MCF 10A (cell line): ENCODE results near the gene PCCA. TPM values are rescaled to one million over a fixed set of nuclear protein-coding genes. Genes with fewer than 3 reads are reported as not detected.

ENCODE experiments used
- Bru-seq: library from RNA; stranded (reverse); fragments of 400-500 nt; gene quantifications from one replicate; lab custom pipeline; 2021; lab: Mats Ljungman, UMichigan
- BruChase-seq, 2 experiments: library from RNA; stranded (reverse); fragments of 400-500 nt; gene quantifications; one replicate each; lab custom pipeline; 2021; lab: Mats Ljungman, UMichigan
- BruUV-seq: library from RNA; stranded (reverse); fragments of 400-500 nt; replicated peaks from 2 replicates; lab custom pipeline; 2021; lab: Mats Ljungman, UMichigan
- CTCF ChIA-PET: fragments of 300-600 bp; sonication (Branson Sonifier 250); formaldehyde crosslinking; extraction: SDS; loops from one replicate; lab custom pipeline; 2021; ENCODE audit warnings: antibody characterized with exemption, inconsistent platforms; lab: Yijun Ruan, JAX
- POLR2A ChIA-PET: fragments of 300-600, 350-650 bp; sonication (Branson Sonifier 250); formaldehyde crosslinking; extraction: SDS; loops from one replicate; lab custom pipeline; 2020; ENCODE audit warnings: antibody characterized with exemption, inconsistent platforms; lab: Yijun Ruan, JAX
- DNase-seq: peaks from one replicate; pipeline ENCODE4 v3.0.0-alpha.2; 2018; ENCODE audit not compliant: unreplicated experiment
- H3K27ac Mint-ChIP-seq: one replicate; pipeline ENCODE4 v1.8.0; 2022; ENCODE audit warnings: mild to moderate bottlenecking, low read depth, mixed read lengths; ENCODE audit not compliant: unreplicated experiment
- H3K27me3 Mint-ChIP-seq: one replicate; pipeline ENCODE4 v1.8.0; 2022; ENCODE audit warnings: mixed read lengths; ENCODE audit not compliant: insufficient read depth, unreplicated experiment
- H3K36me3 Mint-ChIP-seq: one replicate; pipeline ENCODE4 v1.8.0; 2022; ENCODE audit warnings: mild to moderate bottlenecking, moderate library complexity, mixed read lengths; ENCODE audit not compliant: insufficient read depth, unreplicated experiment
- H3K4me1 Mint-ChIP-seq: one replicate; pipeline ENCODE4 v1.8.0; 2022; ENCODE audit warnings: mixed read lengths; ENCODE audit not compliant: insufficient read depth, unreplicated experiment
- H3K4me3 Mint-ChIP-seq: one replicate; pipeline ENCODE4 v1.8.0; 2022; ENCODE audit warnings: mild to moderate bottlenecking, moderate library complexity, mixed read lengths; ENCODE audit not compliant: unreplicated experiment
- H3K9me3 Mint-ChIP-seq: one replicate; pipeline ENCODE4 v1.8.0; 2022; ENCODE audit warnings: mixed read lengths; ENCODE audit not compliant: unreplicated experiment
- intact Hi-C: fragments of 100-400 bp; cut with micrococcal nuclease; formaldehyde crosslinking; loops from 2 replicates; pipeline ENCODE4 v1.14.1; 2022
- long read RNA-seq: library from polyadenylated mRNA; stranded (forward); transcript quantifications from one replicate; pipeline ENCODE4 v2.0.0, GENCODE V29; 2022
- total RNA-seq: library from RNA; stranded (reverse); gene quantifications from 2 replicates; pipeline ENCODE4 v1.2.3, GENCODE V29; 2022
- TF ChIP-seq, protein P1 (sequence below): fragments of 200-600 bp; IDR thresholded peaks from one replicate; pipeline ENCODE4 v1.8.0; 2022; ENCODE audit warnings: antibody characterized with exemption, mild to moderate bottlenecking; ENCODE audit not compliant: unreplicated experiment

The PCCA gene, protein sequence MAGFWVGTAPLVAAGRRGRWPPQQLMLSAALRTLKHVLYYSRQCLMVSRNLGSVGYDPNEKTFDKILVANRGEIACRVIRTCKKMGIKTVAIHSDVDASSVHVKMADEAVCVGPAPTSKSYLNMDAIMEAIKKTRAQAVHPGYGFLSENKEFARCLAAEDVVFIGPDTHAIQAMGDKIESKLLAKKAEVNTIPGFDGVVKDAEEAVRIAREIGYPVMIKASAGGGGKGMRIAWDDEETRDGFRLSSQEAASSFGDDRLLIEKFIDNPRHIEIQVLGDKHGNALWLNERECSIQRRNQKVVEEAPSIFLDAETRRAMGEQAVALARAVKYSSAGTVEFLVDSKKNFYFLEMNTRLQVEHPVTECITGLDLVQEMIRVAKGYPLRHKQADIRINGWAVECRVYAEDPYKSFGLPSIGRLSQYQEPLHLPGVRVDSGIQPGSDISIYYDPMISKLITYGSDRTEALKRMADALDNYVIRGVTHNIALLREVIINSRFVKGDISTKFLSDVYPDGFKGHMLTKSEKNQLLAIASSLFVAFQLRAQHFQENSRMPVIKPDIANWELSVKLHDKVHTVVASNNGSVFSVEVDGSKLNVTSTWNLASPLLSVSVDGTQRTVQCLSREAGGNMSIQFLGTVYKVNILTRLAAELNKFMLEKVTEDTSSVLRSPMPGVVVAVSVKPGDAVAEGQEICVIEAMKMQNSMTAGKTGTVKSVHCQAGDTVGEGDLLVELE
- total RNA-seq: 20.6 and 23.4 TPM in 2 replicates
- Bru-seq, nascent RNA: percentile 78 among the genes with signal in this experiment
- percentile 58 among the genes with signal in this experiment for BruChase-seq, experiment 1, labeled RNA remaining after a 6-hour chase
- percentile 69 among the genes with signal in this experiment for BruChase-seq, experiment 2, labeled RNA remaining after a 2-hour chase
- long read RNA-seq, transcript PCCA-202 (24 exons, 2,494 nt): major isoform, 43 of 68 reads
- long read RNA-seq, partial matches to known transcripts: 1 of 68 reads
- long read RNA-seq, other reads (novel, unspliced or antisense): 18 of 68 reads

DNA sequence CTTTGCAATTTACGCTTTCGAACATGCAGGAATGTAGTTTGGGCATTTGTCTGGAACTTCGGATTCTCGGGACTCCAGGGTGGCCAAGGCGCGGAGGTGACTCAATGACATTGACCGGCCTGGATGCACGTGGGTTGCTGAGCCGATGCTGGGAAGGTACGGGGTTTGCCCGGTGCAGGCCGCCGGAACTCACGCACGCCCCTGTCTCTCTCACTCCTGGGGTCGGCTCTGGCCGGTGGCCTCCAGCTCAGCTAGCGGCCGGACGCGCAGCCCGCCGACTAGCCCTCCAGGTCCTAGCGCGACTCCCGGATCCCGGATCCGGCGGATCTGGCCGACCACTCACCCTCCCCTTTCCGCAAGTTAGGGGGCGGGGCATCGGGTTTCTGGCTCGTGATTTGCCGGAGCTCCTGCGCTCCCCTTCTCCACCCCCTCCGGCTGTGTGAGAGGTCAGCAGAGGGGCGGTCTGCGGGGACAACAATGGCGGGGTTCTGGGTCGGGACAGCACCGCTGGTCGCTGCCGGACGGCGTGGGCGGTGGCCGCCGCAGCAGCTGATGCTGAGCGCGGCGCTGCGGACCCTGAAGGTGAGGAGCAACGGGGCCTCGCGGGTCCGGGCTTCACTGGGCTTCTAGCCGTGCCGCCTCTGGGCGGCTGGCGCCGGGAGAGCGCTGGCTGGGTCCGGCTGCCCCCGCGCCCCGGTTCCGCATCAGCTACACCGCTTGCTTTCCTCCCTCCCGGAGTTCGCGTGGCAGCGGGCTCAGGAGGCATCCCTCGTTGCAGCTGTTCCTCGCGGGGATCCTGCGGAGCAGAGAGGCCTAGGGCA, at the start of gene PCCA:
Gene PCCA (plus strand): TSS at position 450 of the 821 bp plus-strand sequence. CDS start 28 bp downstream, at position 478.
- intact Hi-C loops: loop anchor here (2.0 to 5.0 kb wide), 4 partner anchors 96 to 303 kb away; no protein-coding TSS in a partner anchor

DNA sequence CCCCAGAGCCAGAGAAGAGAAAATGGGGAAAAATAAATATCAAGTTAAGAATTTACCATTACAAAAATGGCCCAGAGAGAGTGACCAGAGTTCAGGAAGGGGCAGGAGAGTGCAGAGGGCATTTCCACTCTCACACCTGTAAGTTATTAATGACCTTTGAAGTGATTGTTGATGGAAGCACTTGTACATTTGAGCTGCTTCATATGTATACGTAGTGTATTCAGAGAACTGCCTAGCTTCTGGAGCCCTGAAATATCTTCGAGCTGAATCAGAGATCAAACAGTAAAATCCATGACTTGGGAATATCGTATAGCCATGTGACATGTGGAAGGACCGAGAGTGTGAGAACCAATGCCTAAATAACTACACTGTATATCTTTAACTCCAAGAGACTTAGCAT, 49.2 kb upstream of the PCCA start:
- CTCF ChIA-PET: interaction anchor here (1.2 kb wide), 2 partner anchors 98 to 196 kb away, joined by 3 read pairs; no protein-coding TSS in a partner anchor
- no TSS peak for BruUV-seq
- Mint-ChIP-seq H3K27ac (no peak overlapping the region), H3K4me1 (no peaks in the 10 kb centered on the region), H3K9me3 (no peaks in the 10 kb centered on the region), H3K4me3 (no peak overlapping the region), H3K27me3 (no peaks in the 10 kb centered on the region), H3K36me3 (no peaks in the 10 kb centered on the region)
- POLR2A ChIA-PET: interaction anchor here (0.9 kb wide), 1 partner anchor 11 kb away, joined by 5 read pairs; no protein-coding TSS in a partner anchor
- TF ChIP-seq, protein P1, sequence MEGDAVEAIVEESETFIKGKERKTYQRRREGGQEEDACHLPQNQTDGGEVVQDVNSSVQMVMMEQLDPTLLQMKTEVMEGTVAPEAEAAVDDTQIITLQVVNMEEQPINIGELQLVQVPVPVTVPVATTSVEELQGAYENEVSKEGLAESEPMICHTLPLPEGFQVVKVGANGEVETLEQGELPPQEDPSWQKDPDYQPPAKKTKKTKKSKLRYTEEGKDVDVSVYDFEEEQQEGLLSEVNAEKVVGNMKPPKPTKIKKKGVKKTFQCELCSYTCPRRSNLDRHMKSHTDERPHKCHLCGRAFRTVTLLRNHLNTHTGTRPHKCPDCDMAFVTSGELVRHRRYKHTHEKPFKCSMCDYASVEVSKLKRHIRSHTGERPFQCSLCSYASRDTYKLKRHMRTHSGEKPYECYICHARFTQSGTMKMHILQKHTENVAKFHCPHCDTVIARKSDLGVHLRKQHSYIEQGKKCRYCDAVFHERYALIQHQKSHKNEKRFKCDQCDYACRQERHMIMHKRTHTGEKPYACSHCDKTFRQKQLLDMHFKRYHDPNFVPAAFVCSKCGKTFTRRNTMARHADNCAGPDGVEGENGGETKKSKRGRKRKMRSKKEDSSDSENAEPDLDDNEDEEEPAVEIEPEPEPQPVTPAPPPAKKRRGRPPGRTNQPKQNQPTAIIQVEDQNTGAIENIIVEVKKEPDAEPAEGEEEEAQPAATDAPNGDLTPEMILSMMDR: no peak
- DNase-seq: no peak
- intact Hi-C loops: no loop called here

More for the DNA sequence above, at the start of gene PCCA:
- H3K9me3 Mint-ChIP-seq: no peaks in the 10 kb centered on the region
- H3K36me3 Mint-ChIP-seq: peaks cover 15% of the 10 kb centered on the region
- CTCF ChIA-PET: interaction anchor here (0.8 to 2.3 kb wide), 3 partner anchors 12 to 147 kb away, joined by 3 to 8 read pairs (median 4); no protein-coding TSS in a partner anchor
- no TSS peak for BruUV-seq
- peak within 1 kb of the TSS; percentile 69 for H3K27ac Mint-ChIP-seq
- no peaks in the 10 kb centered on the region for H3K27me3 Mint-ChIP-seq
- peak within 1 kb of the TSS; percentile 84 for H3K4me3 Mint-ChIP-seq
- POLR2A ChIA-PET: interaction anchor here (0.6 to 3.7 kb wide), 23 partner anchors 11 to 483 kb away, joined by 3 to 59 read pairs (median 3); partner anchors contain the start of genes CLYBL and ZIC2
- H3K4me1 Mint-ChIP-seq: peaks cover 26% of the 10 kb centered on the region
- TF ChIP-seq, protein P1: no peak
- DNase-seq: peak; percentile 95

DNA sequence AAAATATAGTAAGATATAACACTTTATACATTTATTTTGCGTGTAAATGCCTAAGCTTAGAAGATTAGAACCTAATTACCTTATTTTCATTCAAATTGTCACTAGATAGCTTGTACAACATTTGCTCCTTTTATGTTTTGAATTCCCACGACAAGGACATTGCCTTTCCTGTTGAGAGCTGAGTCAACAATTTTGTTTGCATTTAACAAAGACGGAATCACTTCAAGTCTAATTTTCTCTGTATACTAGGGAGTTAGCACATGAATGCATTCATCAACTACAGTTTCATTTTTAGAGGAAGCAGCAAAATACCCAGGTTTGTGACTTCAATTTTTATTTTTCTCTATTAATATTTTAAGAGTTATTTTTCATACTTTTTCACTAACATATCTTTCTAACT, 48.7 kb upstream of the PCCA start:
- no peak overlapping the region for H3K27ac Mint-ChIP-seq
- intact Hi-C loops: no loop called here
- no TSS peak for BruUV-seq

More for the DNA sequence above, 48.7 kb upstream of the PCCA start:
- ChIA-PET CTCF (interaction anchor here (0.6 to 1.3 kb wide), 3 partner anchors 16 to 476 kb away, joined by 3 read pairs; no protein-coding TSS in a partner anchor), POLR2A (interaction anchor here (0.7 to 0.9 kb wide), 3 partner anchors 11 to 537 kb away, joined by 3 to 5 read pairs (median 3); no protein-coding TSS in a partner anchor)
- Mint-ChIP-seq H3K36me3 (no peaks in the 10 kb centered on the region), H3K4me1 (no peaks in the 10 kb centered on the region), H3K27me3 (no peaks in the 10 kb centered on the region), H3K9me3 (no peaks in the 10 kb centered on the region), H3K4me3 (no peak overlapping the region)
- TF ChIP-seq, protein P1: no peak
- DNase-seq: no peak
